SK-N-MC (cell line): ENCODE data around the gene SH3RF3.

ENCODE experiments used
- EZH2 ChIP-seq: fragments of 200-600 bp; sonication (generic); IDR thresholded peaks from one replicate; pipeline ENCODE4 v1.6.1; 2017; ENCODE audit warnings: antibody characterized with exemption
- FOXP2 ChIP-seq: optimal IDR thresholded peaks from 2 replicates; pipeline ENCODE3; 2011; ENCODE audit warnings: mild to moderate bottlenecking, moderate library complexity; ENCODE audit not compliant: insufficient read depth; ENCODE audit errors: extremely low read length, control extremely low read depth
- POLR2AphosphoS5 ChIP-seq: IDR thresholded peaks from 2 replicates; pipeline ENCODE4 v1.6.1; 2012; ENCODE audit warnings: mild to moderate bottlenecking, low read depth, low read length, borderline replicate concordance

DNA sequence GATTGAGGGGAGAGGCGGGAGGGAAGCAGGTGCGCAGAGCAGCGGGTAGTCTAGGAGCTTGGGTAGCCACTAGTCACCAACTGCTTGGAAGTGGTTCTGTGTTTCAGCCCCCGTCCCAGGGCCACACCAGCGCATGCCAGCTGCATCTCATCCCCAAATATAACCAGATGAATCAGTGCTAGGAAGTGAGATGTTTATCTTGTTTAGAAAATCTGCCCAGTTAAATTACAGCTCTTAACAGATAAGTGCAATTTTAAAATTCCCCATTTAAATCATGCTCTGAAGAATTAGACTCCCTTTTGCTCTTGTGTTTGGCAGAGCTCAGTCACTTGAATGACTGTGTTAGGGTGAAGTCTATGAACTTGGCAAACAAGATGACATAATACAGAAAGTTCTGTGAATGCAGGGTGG lies 291.0 kb downstream of the SH3RF3 start:
- TF ChIP-seq POLR2AphosphoS5 (no peak), EZH2 (no peak), FOXP2 (no peak)
